HCT116 (cell line): Measurements from ENCODE around the gene FOXP1. TPM values are rescaled to one million over a fixed set of nuclear protein-coding genes. Genes with fewer than 3 reads are reported as not detected.

ENCODE experiments used
- ATAC-seq: fragments of 200-7000 bp; cut with Tn5 transposase; 2 replicates; pipeline ENCODE4 v1.9.1; 2020; ENCODE audit warnings: mild to moderate bottlenecking, moderate library complexity
- BruUV-seq: library from RNA; stranded (reverse); fragments of 400-500 nt; replicated peaks from 2 replicates; lab custom pipeline; 2021; lab: Mats Ljungman, UMichigan
- CTCF ChIA-PET: fragments of 300-600 bp; sonication (Branson Sonifier 250); formaldehyde crosslinking; loops from one replicate; lab custom pipeline; 2021; ENCODE audit warnings: antibody characterized with exemption; lab: Charles Lee
- POLR2A ChIA-PET: fragments of 300-600, 350-600 bp; sonication (Branson Sonifier 250); formaldehyde crosslinking; loops from one replicate; lab custom pipeline; 2021; ENCODE audit warnings: antibody characterized with exemption; lab: Charles Lee
- RAD21 ChIA-PET, 2 experiments: fragments of 300-600 bp; sonication (Branson Sonifier 250); formaldehyde crosslinking; loops; one replicate each; lab custom pipeline; 2023; ENCODE audit warnings: low total read pairs in 2 of 2; ENCODE audit not compliant: uncharacterized antibody in 2 of 2, unreplicated experiment in 2 of 2, low non-redundant PET in 1 of 2; lab: Charles Lee
- DNase-seq: peaks from one replicate; pipeline ENCODE4 v3.0.0-alpha.2; 2010; ENCODE audit warnings: low read depth, low spot score
- H2AFZ ChIP-seq: fragments of 200-600 bp; shearing (Covaris generic), sonication (generic); 2 replicates; pipeline ENCODE4 v1.6.1; 2017; ENCODE audit warnings: low read depth, mixed run types, mixed read lengths, antibody characterized with exemption, low read length; ENCODE audit not compliant: poor library complexity, severe bottlenecking
- H3K27ac ChIP-seq: 2 replicates; pipeline ENCODE4 v1.5.1; 2012; ENCODE audit warnings: low read depth, low read length
- H3K27me3 ChIP-seq: fragments of 200-600 bp; sonication (generic); 2 replicates; pipeline ENCODE4 v1.6.1; 2016; ENCODE audit warnings: mixed run types, low read length, mixed read lengths; ENCODE audit not compliant: insufficient read depth
- H3K36me3 ChIP-seq, 2 experiments: fragments of 200-500 bp in 1 of 2; fragments of 200-600 bp in 1 of 2; sonication (Bioruptor generic) in 1 of 2; sonication (generic) in 1 of 2; 2 replicates each; pipeline versions ENCODE4 v1.5.1 to v1.6.1; 2014 to 2016; ENCODE audit warnings: low read length in 2 of 2, inconsistent platforms in 1 of 2, mixed read lengths in 1 of 2, mixed run types in 1 of 2; ENCODE audit not compliant: insufficient read depth in 2 of 2, control insufficient read depth in 1 of 2
- H3K4me1 ChIP-seq, 2 experiments: fragments of 200-600 bp in 1 of 2; sonication (generic) in 1 of 2; 2 replicates each; pipeline versions ENCODE4 v1.5.1 to v1.6.1; 2012 to 2017; ENCODE audit warnings: low read length in 2 of 2, inconsistent platforms in 1 of 2, mild to moderate bottlenecking in 1 of 2, mixed read lengths in 1 of 2, mixed run types in 1 of 2, moderate library complexity in 1 of 2; ENCODE audit not compliant: insufficient read depth in 2 of 2, control insufficient read depth in 1 of 2
- H3K4me2 ChIP-seq: fragments of 200-600 bp; sonication (generic); 2 replicates; pipeline ENCODE4 v1.6.1; 2017; ENCODE audit warnings: mixed run types, low read length, mixed read lengths
- H3K4me3 ChIP-seq, 2 experiments: fragments of 200-600 bp in 1 of 2; sonication (generic) in 1 of 2; replicated peaks in 1 of 2; 2 replicates each; pipeline ENCODE4 v1.5.1; 2011 to 2016; ENCODE audit warnings: low read length in 2 of 2, control low read depth in 1 of 2, low read depth in 1 of 2, mild to moderate bottlenecking in 1 of 2, mixed read lengths in 1 of 2, mixed run types in 1 of 2
- H3K79me2 ChIP-seq: fragments of 200-600 bp; sonication (generic); 2 replicates; pipeline ENCODE4 v1.6.1; 2017; ENCODE audit warnings: mild to moderate bottlenecking, mixed run types, low read length, moderate library complexity, mixed read lengths; ENCODE audit not compliant: insufficient read depth
- H3K9ac ChIP-seq: fragments of 200-600 bp; sonication (generic); 2 replicates; pipeline ENCODE4 v1.6.1; 2016; ENCODE audit warnings: low read length, mixed read lengths
- H3K9me2 ChIP-seq: fragments of 200-600 bp; sonication (generic), shearing (Covaris generic); 2 replicates; pipeline ENCODE4 v1.6.1; 2017; ENCODE audit warnings: mixed run types, mild to moderate bottlenecking, moderate library complexity; ENCODE audit not compliant: insufficient read depth
- H3K9me3 ChIP-seq, 2 experiments: fragments of 200-500 bp in 1 of 2; fragments of 200-600 bp in 1 of 2; sonication (Bioruptor generic) in 1 of 2; sonication (generic) in 1 of 2; 2 replicates each; pipeline ENCODE4 v1.6.1; 2014 to 2017; ENCODE audit warnings: low read length in 2 of 2, mixed read lengths in 2 of 2, inconsistent platforms in 1 of 2, low read depth in 1 of 2, mild to moderate bottlenecking in 1 of 2, mixed run types in 1 of 2, moderate library complexity in 1 of 2; ENCODE audit not compliant: control insufficient read depth in 1 of 2, insufficient read depth in 1 of 2
- H4K20me1 ChIP-seq: fragments of 200-600 bp; sonication (generic), shearing (Covaris generic); 2 replicates; pipeline ENCODE4 v1.6.1; 2017; ENCODE audit warnings: mixed run types, mild to moderate bottlenecking, moderate library complexity; ENCODE audit not compliant: insufficient read depth
- ATF3 ChIP-seq: IDR thresholded peaks from 2 replicates; pipeline ENCODE4 v1.6.1; 2012
- POLR2A ChIP-seq: IDR thresholded peaks from 2 replicates; pipeline ENCODE4 v1.7.0; 2011; ENCODE audit warnings: borderline replicate concordance; ENCODE audit not compliant: insufficient read depth, insufficient read length; ENCODE audit errors: extremely low read depth
- TCF7L2 ChIP-seq: IDR thresholded peaks from 2 replicates; pipeline ENCODE4 v1.7.0; 2011; ENCODE audit warnings: borderline replicate concordance, inconsistent platforms; ENCODE audit not compliant: insufficient read depth, insufficient read length; ENCODE audit errors: extremely low read depth
- ZBTB33 ChIP-seq: IDR thresholded peaks from 2 replicates; pipeline ENCODE4 v1.6.1; 2011; ENCODE audit warnings: mild to moderate bottlenecking, low read length, moderate library complexity; ENCODE audit not compliant: insufficient replicate concordance; ENCODE audit errors: extremely low read depth
- ZFX ChIP-seq: fragments of 450-650 bp; IDR thresholded peaks from 2 replicates; pipeline ENCODE4 v1.6.1; 2017
- intact Hi-C: fragments of 100-400 bp; cut with micrococcal nuclease; formaldehyde crosslinking; loops from 2 replicates; pipeline ENCODE4 v1.10.0; 2022
- total RNA-seq: library from RNA; stranded (reverse); gene quantifications from one replicate; pipeline ENCODE4 v1.2.1, GENCODE V29; 2021; ENCODE audit not compliant: unreplicated experiment
- TF ChIP-seq, protein P1 (sequence below): IDR thresholded peaks from 2 replicates; pipeline ENCODE4 v1.6.1; 2012; ENCODE audit warnings: low read depth

Gene FOXP1
- total RNA-seq, 1 experiment from 2014 or later = 11.4 TPM

GRCh38 chr3:71067977-71068654, 515.4 kb downstream of the FOXP1 start (continued):
- TF ChIP-seq ZBTB33 (no peak), ZFX (no peak), ATF3 (no peak), TCF7L2 (no peak)

GRCh38 chr3:71066849-71067261, 516.7 kb downstream of the FOXP1 start:
- Histone ChIP-seq H3K79me2 (no peaks in the 10 kb centered on the region), H3K4me1 (no peaks in the 10 kb centered on the region), H3K4me2 (no peak overlapping the region), H3K9me2 (no peaks in the 10 kb centered on the region), H3K36me3 (no peaks in the 10 kb centered on the region), H3K4me3 (no peak overlapping the region), H4K20me1 (no peaks in the 10 kb centered on the region), H3K9me3 (no peaks in the 10 kb centered on the region), H2AFZ (no peak overlapping the region), H3K27me3 (no peaks in the 10 kb centered on the region), H3K9ac (no peak overlapping the region), H3K27ac (no peak overlapping the region)
- TF ChIP-seq POLR2A (no peak), ATF3 (no peak)
- TF ChIP-seq, protein P1, sequence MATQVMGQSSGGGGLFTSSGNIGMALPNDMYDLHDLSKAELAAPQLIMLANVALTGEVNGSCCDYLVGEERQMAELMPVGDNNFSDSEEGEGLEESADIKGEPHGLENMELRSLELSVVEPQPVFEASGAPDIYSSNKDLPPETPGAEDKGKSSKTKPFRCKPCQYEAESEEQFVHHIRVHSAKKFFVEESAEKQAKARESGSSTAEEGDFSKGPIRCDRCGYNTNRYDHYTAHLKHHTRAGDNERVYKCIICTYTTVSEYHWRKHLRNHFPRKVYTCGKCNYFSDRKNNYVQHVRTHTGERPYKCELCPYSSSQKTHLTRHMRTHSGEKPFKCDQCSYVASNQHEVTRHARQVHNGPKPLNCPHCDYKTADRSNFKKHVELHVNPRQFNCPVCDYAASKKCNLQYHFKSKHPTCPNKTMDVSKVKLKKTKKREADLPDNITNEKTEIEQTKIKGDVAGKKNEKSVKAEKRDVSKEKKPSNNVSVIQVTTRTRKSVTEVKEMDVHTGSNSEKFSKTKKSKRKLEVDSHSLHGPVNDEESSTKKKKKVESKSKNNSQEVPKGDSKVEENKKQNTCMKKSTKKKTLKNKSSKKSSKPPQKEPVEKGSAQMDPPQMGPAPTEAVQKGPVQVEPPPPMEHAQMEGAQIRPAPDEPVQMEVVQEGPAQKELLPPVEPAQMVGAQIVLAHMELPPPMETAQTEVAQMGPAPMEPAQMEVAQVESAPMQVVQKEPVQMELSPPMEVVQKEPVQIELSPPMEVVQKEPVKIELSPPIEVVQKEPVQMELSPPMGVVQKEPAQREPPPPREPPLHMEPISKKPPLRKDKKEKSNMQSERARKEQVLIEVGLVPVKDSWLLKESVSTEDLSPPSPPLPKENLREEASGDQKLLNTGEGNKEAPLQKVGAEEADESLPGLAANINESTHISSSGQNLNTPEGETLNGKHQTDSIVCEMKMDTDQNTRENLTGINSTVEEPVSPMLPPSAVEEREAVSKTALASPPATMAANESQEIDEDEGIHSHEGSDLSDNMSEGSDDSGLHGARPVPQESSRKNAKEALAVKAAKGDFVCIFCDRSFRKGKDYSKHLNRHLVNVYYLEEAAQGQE = no peak
- DNase-seq (no peak), ATAC-seq (no peak)
- BruUV-seq = no TSS peak
- intact Hi-C loops = no loop called here
- ChIA-PET CTCF (no interaction called here), POLR2A (no interaction called here), RAD21 (no interaction called here)
